ENCODE data around the gene CACNA2D3.

DNA sequence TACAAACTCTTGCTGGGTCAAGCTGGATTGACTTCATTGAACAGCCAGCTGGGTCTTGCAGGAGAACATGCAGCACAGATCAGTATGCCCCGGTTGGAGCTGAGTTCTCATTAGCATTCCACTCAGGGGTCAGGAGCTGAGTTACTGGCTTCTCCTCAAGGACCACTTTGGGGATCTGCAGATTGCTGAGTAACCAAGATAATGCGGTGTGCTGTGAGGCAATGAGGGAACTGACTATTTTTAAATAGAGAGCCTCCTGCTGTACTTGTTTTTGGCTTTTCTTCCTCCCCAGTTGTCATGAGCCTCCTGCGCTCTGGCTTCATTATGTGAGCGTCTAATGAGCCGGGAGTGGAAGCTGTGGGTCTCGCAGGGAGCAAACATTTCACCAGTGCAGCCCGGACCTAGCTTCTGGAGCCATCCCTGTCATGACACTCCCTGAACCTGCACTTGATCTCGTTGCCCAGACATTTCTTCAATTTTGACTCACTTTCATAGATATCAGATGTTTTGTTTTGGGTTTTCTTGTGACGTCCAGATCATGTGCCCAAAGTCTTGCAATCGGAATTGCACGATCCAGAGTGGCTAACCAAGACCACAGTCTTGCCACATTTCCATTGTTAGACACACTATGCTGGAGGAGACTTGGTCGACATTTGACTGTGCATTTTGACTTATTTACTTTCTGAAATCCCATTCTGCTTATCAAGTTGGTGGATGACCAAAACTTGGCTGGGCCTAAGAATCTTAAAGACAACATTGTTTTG lies 478.3 kb downstream of the CACNA2D3 start:
- no peak for TF ChIP-seq CTCF (IDR thresholded peaks at IDR 0.05)
- TF ChIP-seq POLR2A (IDR thresholded peaks at IDR 0.05): no peak

Measured in lower leg skin (tissue), 3 donors.